GM12874 (cell line): ENCODE measurements around the gene AP5S1.
A peak's percentile ranks its signal among the peaks of the same experiment; 100 is the strongest.

Experiments
- CTCF ChIP-seq: IDR thresholded peaks from 2 replicates; pipeline ENCODE4 v1.5.1; 2011; ENCODE audit warnings: low read depth, mild to moderate bottlenecking, control low read depth, low read length, moderate library complexity; ENCODE audit not compliant: insufficient read depth

The AP5S1 gene

GRCh38 chr20:3795511-3796468, 24.6 kb upstream of the AP5S1 start, which contains the start of gene CDC25B:
Gene CDC25B, plus strand, starts transcription at chr20:3796310. Its CDS starts 222 bp downstream, at chr20:3796532.
- peak; percentile 37; the same call in 1 of the 2 replicates for TF ChIP-seq CTCF

GRCh38 chr20:3796477-3797225, 23.7 kb upstream of the AP5S1 start:
- no peak for TF ChIP-seq CTCF

GRCh38 chr20:3797226-3797545, 23.2 kb upstream of the AP5S1 start:
- TF ChIP-seq CTCF: no peak

- TF ChIP-seq CTCF: no peak
Observed at GRCh38 chr20:3797592-3798372, 22.6 kb upstream of the AP5S1 start.

GRCh38 chr20:3798373-3798768, 22.0 kb upstream of the AP5S1 start:
- TF ChIP-seq CTCF: no peak

- no peak for TF ChIP-seq CTCF
Observed at GRCh38 chr20:3798908-3799248, 21.5 kb upstream of the AP5S1 start.
